ENCODE measurements around the gene TXK. TPM values are rescaled to one million over a fixed set of nuclear protein-coding genes. Genes with fewer than 3 reads are reported as not detected.

Gene TXK
- total and polyA plus RNA-seq, 2 experiments from 2014 or later: 0.14 to 0.40 TPM

DNA sequence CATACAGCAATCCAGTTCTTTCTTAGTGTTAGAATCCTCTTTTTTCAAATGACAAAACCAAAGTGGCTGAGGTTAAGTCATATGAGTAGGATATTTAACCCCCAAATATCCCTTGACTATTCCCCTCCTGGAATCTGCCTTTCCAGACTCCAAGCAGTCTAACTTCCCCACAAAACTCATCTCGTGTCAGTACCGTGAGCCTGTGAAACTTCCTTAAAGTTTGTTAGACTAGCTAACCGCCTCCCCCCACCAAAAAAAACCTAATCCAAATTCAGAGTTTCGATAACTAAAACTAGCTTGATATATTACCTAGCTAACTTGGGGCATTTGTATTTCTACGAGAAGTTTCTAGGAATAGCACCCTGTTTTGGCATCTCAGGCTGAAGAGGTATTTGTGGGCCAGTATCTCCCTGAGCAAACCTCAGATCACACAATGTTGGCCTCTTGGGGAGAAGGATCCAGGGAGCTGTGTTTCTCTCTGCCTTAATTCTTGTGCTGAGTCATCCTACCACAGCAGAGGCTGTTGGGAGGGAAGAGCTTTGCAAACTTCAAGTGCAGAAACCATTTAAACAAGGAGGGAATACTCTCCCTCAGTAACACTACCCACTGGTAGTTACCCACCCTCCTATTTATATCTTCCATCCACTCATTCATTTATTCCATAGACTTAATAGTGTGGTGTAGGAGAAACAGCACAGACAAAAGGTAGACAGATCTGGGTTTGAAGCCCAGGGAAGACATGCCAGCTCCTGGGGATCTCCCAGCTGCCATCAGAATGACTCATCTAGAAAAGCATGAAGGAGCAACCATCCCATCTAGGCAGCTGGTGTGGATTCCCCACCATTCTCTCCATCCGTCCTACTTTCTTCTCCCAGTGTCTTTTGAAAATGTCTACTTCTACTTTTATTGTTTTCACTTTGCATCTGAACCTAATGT lies 39.3 kb upstream of the TXK start:
- Mint-ChIP-seq H3K4me3 (no peak overlapping the region), H3K36me3 (ENCODE audit: low read depth) (peaks cover 4% of the 10 kb centered on the region; the same call in 1 of the 3 replicates), H3K9me3 (peaks cover 3% of the 10 kb centered on the region), H3K4me1 (peaks cover 36% of the 10 kb centered on the region), H3K27me3 (ENCODE audit: insufficient read depth, low read depth, poor library complexity) (peaks cover 2% of the 10 kb centered on the region), H3K27ac (peak overlapping the region; percentile 88)
- H3K36me3 ChIP-seq (ENCODE audit: insufficient read depth): no peaks in the 10 kb centered on the region
- H3K4me3 ChIP-seq: no peak overlapping the region
- H3K27me3 ChIP-seq (ENCODE audit: insufficient read depth): no peaks in the 10 kb centered on the region
- H3K79me2 ChIP-seq (replicated peaks; ENCODE audit: insufficient read depth): no peaks in the 10 kb centered on the region
- no peak overlapping the region for H3K27ac ChIP-seq (ENCODE audit: low read depth)
- H3K9me2 ChIP-seq (ENCODE audit: insufficient read depth): no peaks in the 10 kb centered on the region
- H4K20me1 ChIP-seq (replicated peaks; ENCODE audit: insufficient read depth): no peaks in the 10 kb centered on the region
- TF ChIP-seq EZH2phosphoT487 (IDR thresholded peaks at IDR 0.05; ENCODE audit: unreplicated experiment) (no peak), STAT1 (IDR thresholded peaks at IDR 0.05; ENCODE audit: unreplicated experiment) (no peak), ZNF331 (CRISPR knock-in tag; IDR thresholded peaks at IDR 0.05; ENCODE audit: low read depth) (no peak), JUNB (IDR thresholded peaks at IDR 0.05; ENCODE audit: unreplicated experiment) (no peak), POLR2AphosphoS5 (IDR thresholded peaks at IDR 0.05; ENCODE audit: low read depth) (no peak), ZNF114 (CRISPR knock-in tag; IDR thresholded peaks at IDR 0.05) (no peak), EZH2 (IDR thresholded peaks at IDR 0.05; ENCODE audit: low read depth, unreplicated experiment) (no peak), NANOG (IDR thresholded peaks at IDR 0.05; ENCODE audit: borderline replicate concordance) (no peak), CREB1 (CRISPR knock-in tag; IDR thresholded peaks at IDR 0.05; ENCODE audit: low read depth) (no peak)
- TF ChIP-seq, protein P1, sequence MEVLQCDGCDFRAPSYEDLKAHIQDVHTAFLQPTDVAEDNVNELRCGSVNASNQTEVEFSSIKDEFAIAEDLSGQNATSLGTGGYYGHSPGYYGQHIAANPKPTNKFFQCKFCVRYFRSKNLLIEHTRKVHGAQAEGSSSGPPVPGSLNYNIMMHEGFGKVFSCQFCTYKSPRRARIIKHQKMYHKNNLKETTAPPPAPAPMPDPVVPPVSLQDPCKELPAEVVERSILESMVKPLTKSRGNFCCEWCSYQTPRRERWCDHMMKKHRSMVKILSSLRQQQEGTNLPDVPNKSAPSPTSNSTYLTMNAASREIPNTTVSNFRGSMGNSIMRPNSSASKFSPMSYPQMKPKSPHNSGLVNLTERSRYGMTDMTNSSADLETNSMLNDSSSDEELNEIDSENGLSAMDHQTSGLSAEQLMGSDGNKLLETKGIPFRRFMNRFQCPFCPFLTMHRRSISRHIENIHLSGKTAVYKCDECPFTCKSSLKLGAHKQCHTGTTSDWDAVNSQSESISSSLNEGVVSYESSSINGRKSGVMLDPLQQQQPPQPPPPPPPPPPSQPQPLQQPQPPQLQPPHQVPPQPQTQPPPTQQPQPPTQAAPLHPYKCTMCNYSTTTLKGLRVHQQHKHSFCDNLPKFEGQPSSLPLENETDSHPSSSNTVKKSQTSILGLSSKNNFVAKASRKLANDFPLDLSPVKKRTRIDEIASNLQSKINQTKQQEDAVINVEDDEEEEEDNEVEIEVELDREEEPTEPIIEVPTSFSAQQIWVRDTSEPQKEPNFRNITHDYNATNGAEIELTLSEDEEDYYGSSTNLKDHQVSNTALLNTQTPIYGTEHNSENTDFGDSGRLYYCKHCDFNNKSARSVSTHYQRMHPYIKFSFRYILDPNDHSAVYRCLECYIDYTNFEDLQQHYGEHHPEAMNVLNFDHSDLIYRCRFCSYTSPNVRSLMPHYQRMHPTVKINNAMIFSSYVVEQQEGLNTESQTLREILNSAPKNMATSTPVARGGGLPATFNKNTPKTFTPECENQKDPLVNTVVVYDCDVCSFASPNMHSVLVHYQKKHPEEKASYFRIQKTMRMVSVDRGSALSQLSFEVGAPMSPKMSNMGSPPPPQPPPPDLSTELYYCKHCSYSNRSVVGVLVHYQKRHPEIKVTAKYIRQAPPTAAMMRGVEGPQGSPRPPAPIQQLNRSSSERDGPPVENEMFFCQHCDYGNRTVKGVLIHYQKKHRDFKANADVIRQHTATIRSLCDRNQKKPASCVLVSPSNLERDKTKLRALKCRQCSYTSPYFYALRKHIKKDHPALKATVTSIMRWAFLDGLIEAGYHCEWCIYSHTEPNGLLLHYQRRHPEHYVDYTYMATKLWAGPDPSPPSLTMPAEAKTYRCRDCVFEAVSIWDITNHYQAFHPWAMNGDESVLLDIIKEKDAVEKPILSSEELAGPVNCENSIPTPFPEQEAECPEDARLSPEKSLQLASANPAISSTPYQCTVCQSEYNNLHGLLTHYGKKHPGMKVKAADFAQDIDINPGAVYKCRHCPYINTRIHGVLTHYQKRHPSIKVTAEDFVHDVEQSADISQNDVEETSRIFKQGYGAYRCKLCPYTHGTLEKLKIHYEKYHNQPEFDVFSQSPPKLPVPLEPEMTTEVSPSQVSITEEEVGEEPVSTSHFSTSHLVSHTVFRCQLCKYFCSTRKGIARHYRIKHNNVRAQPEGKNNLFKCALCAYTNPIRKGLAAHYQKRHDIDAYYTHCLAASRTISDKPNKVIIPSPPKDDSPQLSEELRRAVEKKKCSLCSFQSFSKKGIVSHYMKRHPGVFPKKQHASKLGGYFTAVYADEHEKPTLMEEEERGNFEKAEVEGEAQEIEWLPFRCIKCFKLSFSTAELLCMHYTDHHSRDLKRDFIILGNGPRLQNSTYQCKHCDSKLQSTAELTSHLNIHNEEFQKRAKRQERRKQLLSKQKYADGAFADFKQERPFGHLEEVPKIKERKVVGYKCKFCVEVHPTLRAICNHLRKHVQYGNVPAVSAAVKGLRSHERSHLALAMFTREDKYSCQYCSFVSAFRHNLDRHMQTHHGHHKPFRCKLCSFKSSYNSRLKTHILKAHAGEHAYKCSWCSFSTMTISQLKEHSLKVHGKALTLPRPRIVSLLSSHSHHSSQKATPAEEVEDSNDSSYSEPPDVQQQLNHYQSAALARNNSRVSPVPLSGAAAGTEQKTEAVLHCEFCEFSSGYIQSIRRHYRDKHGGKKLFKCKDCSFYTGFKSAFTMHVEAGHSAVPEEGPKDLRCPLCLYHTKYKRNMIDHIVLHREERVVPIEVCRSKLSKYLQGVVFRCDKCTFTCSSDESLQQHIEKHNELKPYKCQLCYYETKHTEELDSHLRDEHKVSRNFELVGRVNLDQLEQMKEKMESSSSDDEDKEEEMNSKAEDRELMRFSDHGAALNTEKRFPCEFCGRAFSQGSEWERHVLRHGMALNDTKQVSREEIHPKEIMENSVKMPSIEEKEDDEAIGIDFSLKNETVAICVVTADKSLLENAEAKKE (CRISPR knock-in tag; IDR thresholded peaks at IDR 0.05): no peak
- TF ChIP-seq, protein P2, sequence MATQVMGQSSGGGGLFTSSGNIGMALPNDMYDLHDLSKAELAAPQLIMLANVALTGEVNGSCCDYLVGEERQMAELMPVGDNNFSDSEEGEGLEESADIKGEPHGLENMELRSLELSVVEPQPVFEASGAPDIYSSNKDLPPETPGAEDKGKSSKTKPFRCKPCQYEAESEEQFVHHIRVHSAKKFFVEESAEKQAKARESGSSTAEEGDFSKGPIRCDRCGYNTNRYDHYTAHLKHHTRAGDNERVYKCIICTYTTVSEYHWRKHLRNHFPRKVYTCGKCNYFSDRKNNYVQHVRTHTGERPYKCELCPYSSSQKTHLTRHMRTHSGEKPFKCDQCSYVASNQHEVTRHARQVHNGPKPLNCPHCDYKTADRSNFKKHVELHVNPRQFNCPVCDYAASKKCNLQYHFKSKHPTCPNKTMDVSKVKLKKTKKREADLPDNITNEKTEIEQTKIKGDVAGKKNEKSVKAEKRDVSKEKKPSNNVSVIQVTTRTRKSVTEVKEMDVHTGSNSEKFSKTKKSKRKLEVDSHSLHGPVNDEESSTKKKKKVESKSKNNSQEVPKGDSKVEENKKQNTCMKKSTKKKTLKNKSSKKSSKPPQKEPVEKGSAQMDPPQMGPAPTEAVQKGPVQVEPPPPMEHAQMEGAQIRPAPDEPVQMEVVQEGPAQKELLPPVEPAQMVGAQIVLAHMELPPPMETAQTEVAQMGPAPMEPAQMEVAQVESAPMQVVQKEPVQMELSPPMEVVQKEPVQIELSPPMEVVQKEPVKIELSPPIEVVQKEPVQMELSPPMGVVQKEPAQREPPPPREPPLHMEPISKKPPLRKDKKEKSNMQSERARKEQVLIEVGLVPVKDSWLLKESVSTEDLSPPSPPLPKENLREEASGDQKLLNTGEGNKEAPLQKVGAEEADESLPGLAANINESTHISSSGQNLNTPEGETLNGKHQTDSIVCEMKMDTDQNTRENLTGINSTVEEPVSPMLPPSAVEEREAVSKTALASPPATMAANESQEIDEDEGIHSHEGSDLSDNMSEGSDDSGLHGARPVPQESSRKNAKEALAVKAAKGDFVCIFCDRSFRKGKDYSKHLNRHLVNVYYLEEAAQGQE (IDR thresholded peaks at IDR 0.05; ENCODE audit: unreplicated experiment): no peak
- TF ChIP-seq, protein P3, sequence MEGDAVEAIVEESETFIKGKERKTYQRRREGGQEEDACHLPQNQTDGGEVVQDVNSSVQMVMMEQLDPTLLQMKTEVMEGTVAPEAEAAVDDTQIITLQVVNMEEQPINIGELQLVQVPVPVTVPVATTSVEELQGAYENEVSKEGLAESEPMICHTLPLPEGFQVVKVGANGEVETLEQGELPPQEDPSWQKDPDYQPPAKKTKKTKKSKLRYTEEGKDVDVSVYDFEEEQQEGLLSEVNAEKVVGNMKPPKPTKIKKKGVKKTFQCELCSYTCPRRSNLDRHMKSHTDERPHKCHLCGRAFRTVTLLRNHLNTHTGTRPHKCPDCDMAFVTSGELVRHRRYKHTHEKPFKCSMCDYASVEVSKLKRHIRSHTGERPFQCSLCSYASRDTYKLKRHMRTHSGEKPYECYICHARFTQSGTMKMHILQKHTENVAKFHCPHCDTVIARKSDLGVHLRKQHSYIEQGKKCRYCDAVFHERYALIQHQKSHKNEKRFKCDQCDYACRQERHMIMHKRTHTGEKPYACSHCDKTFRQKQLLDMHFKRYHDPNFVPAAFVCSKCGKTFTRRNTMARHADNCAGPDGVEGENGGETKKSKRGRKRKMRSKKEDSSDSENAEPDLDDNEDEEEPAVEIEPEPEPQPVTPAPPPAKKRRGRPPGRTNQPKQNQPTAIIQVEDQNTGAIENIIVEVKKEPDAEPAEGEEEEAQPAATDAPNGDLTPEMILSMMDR (conservative IDR thresholded peaks at IDR 0.05; ENCODE audit: low read depth in 2 of 2): no peak
- TF ChIP-seq, protein P4, sequence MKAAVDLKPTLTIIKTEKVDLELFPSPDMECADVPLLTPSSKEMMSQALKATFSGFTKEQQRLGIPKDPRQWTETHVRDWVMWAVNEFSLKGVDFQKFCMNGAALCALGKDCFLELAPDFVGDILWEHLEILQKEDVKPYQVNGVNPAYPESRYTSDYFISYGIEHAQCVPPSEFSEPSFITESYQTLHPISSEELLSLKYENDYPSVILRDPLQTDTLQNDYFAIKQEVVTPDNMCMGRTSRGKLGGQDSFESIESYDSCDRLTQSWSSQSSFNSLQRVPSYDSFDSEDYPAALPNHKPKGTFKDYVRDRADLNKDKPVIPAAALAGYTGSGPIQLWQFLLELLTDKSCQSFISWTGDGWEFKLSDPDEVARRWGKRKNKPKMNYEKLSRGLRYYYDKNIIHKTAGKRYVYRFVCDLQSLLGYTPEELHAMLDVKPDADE (IDR thresholded peaks at IDR 0.05): no peak
- no peak overlapping the region for H2AFZ ChIP-seq
- H3K4me2 ChIP-seq: no peak overlapping the region
- ATAC-seq (no peak; the same call in 2 of the 3 replicates), DNase-seq (ENCODE audit: low spot score) (peak; percentile 19)
- no peaks in the 10 kb centered on the region for H3F3A ChIP-seq (replicated peaks; ENCODE audit: low read depth)
- peaks cover 7% of the 10 kb centered on the region for H3K4me1 ChIP-seq (ENCODE audit: insufficient read depth)

All from GM23338 (cell line).